Measurements from ENCODE around the gene CRIP2.

Gene CRIP2

GRCh38 chr14:105455766-105456660 lies 18.6 kb upstream of the CRIP2 start:
- no peaks in the 10 kb centered on the region for H3K27me3 ChIP-seq (ENCODE audit: low read depth, low read length)
- no peaks in the 10 kb centered on the region for H3K9me3 ChIP-seq (ENCODE audit: control insufficient read depth in 1 of 2, low read length in 2 of 2)
- H3K4me1 ChIP-seq (ENCODE audit: control insufficient read depth in 1 of 2, insufficient read depth in 2 of 2, low read length in 2 of 2), result no peaks in the 10 kb centered on the region
- H3K27ac ChIP-seq (ENCODE audit: low read length), result no peak overlapping the region
- H3K4me3 ChIP-seq (ENCODE audit: low read depth in 1 of 2, low read length in 2 of 2), result no peak overlapping the region
- peaks cover 16 to 54% of the 10 kb centered on the region in 2 donors for H3K36me3 ChIP-seq (ENCODE audit: control insufficient read depth in 1 of 2, insufficient read depth in 2 of 2, low read length in 2 of 2)

GRCh38 chr14:105456736-105457617 lies 17.6 kb upstream of the CRIP2 start:
- Histone ChIP-seq H3K27me3 (ENCODE audit: low read depth, low read length) (no peaks in the 10 kb centered on the region), H3K4me1 (ENCODE audit: control insufficient read depth in 1 of 2, insufficient read depth in 2 of 2, low read length in 2 of 2) (no peaks in the 10 kb centered on the region), H3K4me3 (ENCODE audit: low read depth in 1 of 2, low read length in 2 of 2) (no peak overlapping the region), H3K9me3 (ENCODE audit: control insufficient read depth in 1 of 2, low read length in 2 of 2) (no peaks in the 10 kb centered on the region), H3K27ac (ENCODE audit: low read length) (no peak overlapping the region), H3K36me3 (ENCODE audit: control insufficient read depth in 1 of 2, insufficient read depth in 2 of 2, low read length in 2 of 2) (peaks cover 13 to 58% of the 10 kb centered on the region in 2 donors)

GRCh38 chr14:105458010-105458409 lies 16.6 kb upstream of the CRIP2 start:
- H3K9me3 ChIP-seq (ENCODE audit: control insufficient read depth in 1 of 2, low read length in 2 of 2), result no peaks in the 10 kb centered on the region
- H3K4me1 ChIP-seq (ENCODE audit: control insufficient read depth in 1 of 2, insufficient read depth in 2 of 2, low read length in 2 of 2), result no peaks in the 10 kb centered on the region
- peaks cover 13 to 60% of the 10 kb centered on the region in 2 donors for H3K36me3 ChIP-seq (ENCODE audit: control insufficient read depth in 1 of 2, insufficient read depth in 2 of 2, low read length in 2 of 2)
- H3K27ac ChIP-seq (ENCODE audit: low read length), result no peak overlapping the region
- no peak overlapping the region for H3K4me3 ChIP-seq (ENCODE audit: low read depth in 1 of 2, low read length in 2 of 2)
- no peaks in the 10 kb centered on the region for H3K27me3 ChIP-seq (ENCODE audit: low read depth, low read length)

GRCh38 chr14:105458571-105458970 lies 16.1 kb upstream of the CRIP2 start:
- peaks cover 13 to 66% of the 10 kb centered on the region in 2 donors for H3K36me3 ChIP-seq (ENCODE audit: control insufficient read depth in 1 of 2, insufficient read depth in 2 of 2, low read length in 2 of 2)
- H3K27me3 ChIP-seq (ENCODE audit: low read depth, low read length), result no peaks in the 10 kb centered on the region
- H3K27ac ChIP-seq (ENCODE audit: low read length), result no peak overlapping the region
- no peak overlapping the region for H3K4me3 ChIP-seq (ENCODE audit: low read depth in 1 of 2, low read length in 2 of 2)
- H3K9me3 ChIP-seq (ENCODE audit: control insufficient read depth in 1 of 2, low read length in 2 of 2), result no peaks in the 10 kb centered on the region
- H3K4me1 ChIP-seq (ENCODE audit: control insufficient read depth in 1 of 2, insufficient read depth in 2 of 2, low read length in 2 of 2), result no peaks in the 10 kb centered on the region

GRCh38 chr14:105460116-105460515 lies 14.5 kb upstream of the CRIP2 start:
- Histone ChIP-seq H3K4me3 (ENCODE audit: low read depth in 1 of 2, low read length in 2 of 2) (no peak overlapping the region), H3K4me1 (ENCODE audit: control insufficient read depth in 1 of 2, insufficient read depth in 2 of 2, low read length in 2 of 2) (no peaks in the 10 kb centered on the region), H3K27me3 (ENCODE audit: low read depth, low read length) (no peaks in the 10 kb centered on the region), H3K9me3 (ENCODE audit: control insufficient read depth in 1 of 2, low read length in 2 of 2) (no peaks in the 10 kb centered on the region), H3K36me3 (ENCODE audit: control insufficient read depth in 1 of 2, insufficient read depth in 2 of 2, low read length in 2 of 2) (peaks cover 13 to 70% of the 10 kb centered on the region in 2 donors), H3K27ac (ENCODE audit: low read length) (no peak overlapping the region)

GRCh38 chr14:105460616-105461015 lies 14.0 kb upstream of the CRIP2 start:
- Histone ChIP-seq H3K4me3 (ENCODE audit: low read depth in 1 of 2, low read length in 2 of 2) (no peak overlapping the region), H3K36me3 (ENCODE audit: control insufficient read depth in 1 of 2, insufficient read depth in 2 of 2, low read length in 2 of 2) (peaks cover 9 to 69% of the 10 kb centered on the region in 2 donors), H3K4me1 (ENCODE audit: control insufficient read depth in 1 of 2, insufficient read depth in 2 of 2, low read length in 2 of 2) (no peaks in the 10 kb centered on the region), H3K9me3 (ENCODE audit: control insufficient read depth in 1 of 2, low read length in 2 of 2) (no peaks in the 10 kb centered on the region), H3K27ac (ENCODE audit: low read length) (no peak overlapping the region), H3K27me3 (ENCODE audit: low read depth, low read length) (no peaks in the 10 kb centered on the region)

GRCh38 chr14:105461903-105462302 lies 12.7 kb upstream of the CRIP2 start:
- Histone ChIP-seq H3K4me1 (ENCODE audit: control insufficient read depth in 1 of 2, insufficient read depth in 2 of 2, low read length in 2 of 2) (no peaks in the 10 kb centered on the region), H3K27me3 (ENCODE audit: low read depth, low read length) (no peaks in the 10 kb centered on the region), H3K9me3 (ENCODE audit: control insufficient read depth in 1 of 2, low read length in 2 of 2) (no peaks in the 10 kb centered on the region), H3K4me3 (ENCODE audit: low read depth in 1 of 2, low read length in 2 of 2) (no peak overlapping the region), H3K27ac (ENCODE audit: low read length) (no peak overlapping the region), H3K36me3 (ENCODE audit: control insufficient read depth in 1 of 2, insufficient read depth in 2 of 2, low read length in 2 of 2) (peaks cover 4 to 68% of the 10 kb centered on the region in 2 donors)

GRCh38 chr14:105464501-105464900 lies 10.1 kb upstream of the CRIP2 start:
- H3K4me3 ChIP-seq (ENCODE audit: low read depth in 1 of 2, low read length in 2 of 2), result no peak overlapping the region
- no peaks in the 10 kb centered on the region for H3K9me3 ChIP-seq (ENCODE audit: control insufficient read depth in 1 of 2, low read length in 2 of 2)
- H3K27me3 ChIP-seq (ENCODE audit: low read depth, low read length), result no peaks in the 10 kb centered on the region
- H3K4me1 ChIP-seq (ENCODE audit: control insufficient read depth in 1 of 2, insufficient read depth in 2 of 2, low read length in 2 of 2), result peaks cover 0 to 15% of the 10 kb centered on the region in 2 donors
- peaks cover 0 to 69% of the 10 kb centered on the region in 2 donors for H3K36me3 ChIP-seq (ENCODE audit: control insufficient read depth in 1 of 2, insufficient read depth in 2 of 2, low read length in 2 of 2)
- no peak overlapping the region for H3K27ac ChIP-seq (ENCODE audit: low read length)

GRCh38 chr14:105465209-105466031 lies 9.2 kb upstream of the CRIP2 start:
- peaks cover 0 to 15% of the 10 kb centered on the region in 2 donors for H3K4me1 ChIP-seq (ENCODE audit: control insufficient read depth in 1 of 2, insufficient read depth in 2 of 2, low read length in 2 of 2)
- H3K9me3 ChIP-seq (ENCODE audit: control insufficient read depth in 1 of 2, low read length in 2 of 2), result no peaks in the 10 kb centered on the region
- H3K27me3 ChIP-seq (ENCODE audit: low read depth, low read length), result no peaks in the 10 kb centered on the region
- no peak overlapping the region for H3K4me3 ChIP-seq (ENCODE audit: low read depth in 1 of 2, low read length in 2 of 2)
- H3K27ac ChIP-seq (ENCODE audit: low read length), result no peak overlapping the region
- peaks cover 0 to 71% of the 10 kb centered on the region in 2 donors for H3K36me3 ChIP-seq (ENCODE audit: control insufficient read depth in 1 of 2, insufficient read depth in 2 of 2, low read length in 2 of 2)

GRCh38 chr14:105466531-105467248 lies 7.9 kb upstream of the CRIP2 start:
- no peak overlapping the region for H3K4me3 ChIP-seq (ENCODE audit: low read depth in 1 of 2, low read length in 2 of 2)
- H3K36me3 ChIP-seq (ENCODE audit: control insufficient read depth in 1 of 2, insufficient read depth in 2 of 2, low read length in 2 of 2), result peaks cover 0 to 58% of the 10 kb centered on the region in 2 donors
- no peaks in the 10 kb centered on the region for H3K27me3 ChIP-seq (ENCODE audit: low read depth, low read length)
- H3K27ac ChIP-seq (ENCODE audit: low read length), result no peak overlapping the region
- no peaks in the 10 kb centered on the region for H3K9me3 ChIP-seq (ENCODE audit: control insufficient read depth in 1 of 2, low read length in 2 of 2)
- H3K4me1 ChIP-seq (ENCODE audit: control insufficient read depth in 1 of 2, insufficient read depth in 2 of 2, low read length in 2 of 2), result peaks cover 0 to 25% of the 10 kb centered on the region in 2 donors
